Measurements from ENCODE around the gene INTS6. TPM values are rescaled to one million over a fixed set of nuclear protein-coding genes. Genes with fewer than 3 reads are reported as not detected.

Gene INTS6
- total and polyA plus RNA-seq, 4 experiments from 2014 or later: 15.4 to 65.6 (median 41.8) TPM

DNA sequence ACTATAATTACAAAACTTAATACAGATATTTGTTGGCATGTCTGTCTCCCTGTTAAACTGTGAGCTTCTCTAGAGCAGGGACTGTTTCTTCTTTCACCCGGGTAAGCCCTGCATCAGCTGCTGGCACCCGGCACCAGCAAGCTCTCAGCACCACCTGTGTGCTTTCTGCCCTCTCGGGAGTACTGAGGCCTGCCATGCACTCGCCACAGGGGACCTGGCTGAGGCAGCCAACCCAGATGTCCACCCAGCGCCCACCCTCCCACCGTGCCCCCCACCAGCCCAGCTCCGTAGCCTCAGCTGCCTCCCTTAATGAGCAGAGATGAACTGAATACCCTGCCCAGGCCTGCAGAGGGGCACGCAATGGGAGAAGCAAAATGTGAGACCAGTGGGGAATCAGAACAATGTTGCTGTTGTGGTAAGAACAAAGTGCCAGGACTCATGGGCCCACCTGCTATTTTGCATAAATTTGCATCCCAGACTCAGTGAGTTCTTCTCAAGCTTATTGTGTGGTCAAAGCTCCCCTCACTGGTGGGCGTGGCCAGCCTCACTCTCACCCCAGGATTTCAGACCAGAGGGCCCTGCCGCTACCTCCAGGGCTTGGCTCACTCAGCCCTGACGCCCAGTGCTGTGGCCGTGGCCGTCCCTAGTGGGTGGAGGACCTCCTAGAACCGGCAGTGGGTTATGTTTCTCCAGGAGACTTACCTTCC is 128.0 kb downstream of the INTS6 start:
- peaks cover 0 to 2% (median 0%) of the 10 kb centered on the region in 8 donors for H3K9me3 Mint-ChIP-seq
- DNase-seq: no peak
- Histone ChIP-seq H3K4me3 (ENCODE audit: low read length in 2 of 2) (no peak overlapping the region), H3K36me3 (ENCODE audit: insufficient read depth, low read length) (no peaks in the 10 kb centered on the region), H3K9me3 (ENCODE audit: control insufficient read depth in 1 of 2, low read length in 2 of 2) (no peaks in the 10 kb centered on the region), H3K27ac (ENCODE audit: low read depth, low read length) (no peak overlapping the region), H3K27me3 (ENCODE audit: insufficient read depth, low read length) (no peaks in the 10 kb centered on the region), H3K4me1 (ENCODE audit: insufficient read depth, low read length) (no peaks in the 10 kb centered on the region)
- no peaks in the 10 kb centered on the region for H3K27me3 Mint-ChIP-seq
- ChIA-PET POLR2A (ENCODE audit: partially characterized antibody) (no interaction called here), CTCF (ENCODE audit: partially characterized antibody) (no interaction called here)
- H3K36me3 Mint-ChIP-seq: no peaks in the 10 kb centered on the region
- H3K4me1 Mint-ChIP-seq: no peaks in the 10 kb centered on the region
- H3K4me3 Mint-ChIP-seq: no peak overlapping the region
- H3K27ac Mint-ChIP-seq: no peak overlapping the region
- intact Hi-C loops (cut with micrococcal nuclease): no loop called here

- no peak for DNase-seq
- POLR2A ChIA-PET (ENCODE audit: partially characterized antibody): no interaction called here
- Mint-ChIP-seq H3K27ac (no peak overlapping the region), H3K9me3 (peaks cover 0 to 1% (median 0%) of the 10 kb centered on the region in 8 donors), H3K27me3 (no peaks in the 10 kb centered on the region), H3K4me1 (no peaks in the 10 kb centered on the region), H3K36me3 (no peaks in the 10 kb centered on the region), H3K4me3 (no peak overlapping the region)
- H3K27me3 ChIP-seq (ENCODE audit: insufficient read depth, low read length): no peaks in the 10 kb centered on the region
- intact Hi-C loops (cut with micrococcal nuclease): no loop called here
- H3K36me3 ChIP-seq (ENCODE audit: insufficient read depth, low read length): no peaks in the 10 kb centered on the region
- H3K9me3 ChIP-seq (ENCODE audit: control insufficient read depth in 1 of 2, low read length in 2 of 2): no peaks in the 10 kb centered on the region
- H3K4me1 ChIP-seq (ENCODE audit: insufficient read depth, low read length): no peaks in the 10 kb centered on the region
- H3K27ac ChIP-seq (ENCODE audit: low read depth, low read length): no peak overlapping the region
- CTCF ChIA-PET (ENCODE audit: partially characterized antibody): no interaction called here
- no peak overlapping the region for H3K4me3 ChIP-seq (ENCODE audit: low read length in 2 of 2)
Measured at GRCh38 chr13:51323824-51324511, 128.9 kb downstream of the INTS6 start.

GRCh38 chr13:51322826-51323225 is 130.0 kb downstream of the INTS6 start:
- Mint-ChIP-seq H3K4me1 (no peaks in the 10 kb centered on the region), H3K36me3 (no peaks in the 10 kb centered on the region), H3K4me3 (no peak overlapping the region), H3K27ac (no peak overlapping the region), H3K9me3 (no peaks in the 10 kb centered on the region), H3K27me3 (no peaks in the 10 kb centered on the region)
- no peak overlapping the region for H3K27ac ChIP-seq (ENCODE audit: low read depth, low read length)
- H3K27me3 ChIP-seq (ENCODE audit: insufficient read depth, low read length): no peaks in the 10 kb centered on the region
- intact Hi-C loops (cut with micrococcal nuclease): no loop called here
- no peak overlapping the region for H3K4me3 ChIP-seq (ENCODE audit: low read length in 2 of 2)
- no peaks in the 10 kb centered on the region for H3K4me1 ChIP-seq (ENCODE audit: insufficient read depth, low read length)
- CTCF ChIA-PET (ENCODE audit: partially characterized antibody): interaction anchor here (2.4 kb wide), 1 partner anchor 36 kb away, joined by 12 read pairs; no protein-coding TSS in a partner anchor
- H3K36me3 ChIP-seq (ENCODE audit: insufficient read depth, low read length): no peaks in the 10 kb centered on the region
- DNase-seq: no peak
- POLR2A ChIA-PET (ENCODE audit: partially characterized antibody): no interaction called here
- no peaks in the 10 kb centered on the region for H3K9me3 ChIP-seq (ENCODE audit: control insufficient read depth in 1 of 2, low read length in 2 of 2)

DNA sequence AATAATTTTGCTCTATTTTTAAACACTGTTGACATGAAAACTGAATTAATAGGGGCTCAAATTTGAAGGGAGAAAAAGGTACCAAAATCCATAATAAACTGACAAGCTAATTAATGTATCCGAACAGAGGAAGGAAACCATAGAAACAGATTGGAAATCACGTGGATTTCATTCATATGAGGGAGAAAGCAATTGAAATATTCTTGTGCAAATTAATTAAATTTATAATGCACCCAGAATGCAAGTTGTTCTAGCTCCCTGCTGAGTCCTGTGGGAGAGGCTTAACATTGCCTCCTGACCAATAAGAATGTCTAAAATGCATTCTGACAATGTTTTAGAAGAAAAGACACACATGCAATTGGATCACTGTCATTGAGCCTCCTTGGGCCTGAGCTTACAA is 131.0 kb downstream of the INTS6 start:
- Mint-ChIP-seq H3K4me3 (no peak overlapping the region), H3K4me1 (no peaks in the 10 kb centered on the region), H3K27ac (no peak overlapping the region), H3K27me3 (no peaks in the 10 kb centered on the region), H3K36me3 (no peaks in the 10 kb centered on the region), H3K9me3 (no peaks in the 10 kb centered on the region)
- intact Hi-C loops (cut with micrococcal nuclease): no loop called here
- H3K4me3 ChIP-seq (ENCODE audit: low read length in 2 of 2): no peak overlapping the region
- no peaks in the 10 kb centered on the region for H3K9me3 ChIP-seq (ENCODE audit: control insufficient read depth in 1 of 2, low read length in 2 of 2)
- ChIA-PET POLR2A (ENCODE audit: partially characterized antibody) (no interaction called here), CTCF (ENCODE audit: partially characterized antibody) (interaction anchor here (2.4 kb wide), 1 partner anchor 35 kb away, joined by 12 read pairs; no protein-coding TSS in a partner anchor)
- no peak for DNase-seq
- H3K27ac ChIP-seq (ENCODE audit: low read depth, low read length): no peak overlapping the region
- H3K36me3 ChIP-seq (ENCODE audit: insufficient read depth, low read length): no peaks in the 10 kb centered on the region
- no peaks in the 10 kb centered on the region for H3K4me1 ChIP-seq (ENCODE audit: insufficient read depth, low read length)
- no peaks in the 10 kb centered on the region for H3K27me3 ChIP-seq (ENCODE audit: insufficient read depth, low read length)

GRCh38 chr13:51318876-51319275 is 134.0 kb downstream of the INTS6 start:
- H3K27me3 Mint-ChIP-seq: no peaks in the 10 kb centered on the region
- H3K4me3 Mint-ChIP-seq: no peak overlapping the region
- CTCF ChIA-PET (ENCODE audit: partially characterized antibody): no interaction called here
- no peaks in the 10 kb centered on the region for H3K9me3 Mint-ChIP-seq
- intact Hi-C loops (cut with micrococcal nuclease): no loop called here
- H3K4me1 ChIP-seq (ENCODE audit: insufficient read depth, low read length): no peaks in the 10 kb centered on the region
- no peaks in the 10 kb centered on the region for H3K27me3 ChIP-seq (ENCODE audit: insufficient read depth, low read length)
- no peaks in the 10 kb centered on the region for H3K9me3 ChIP-seq (ENCODE audit: control insufficient read depth in 1 of 2, low read length in 2 of 2)
- no peaks in the 10 kb centered on the region for H3K36me3 ChIP-seq (ENCODE audit: insufficient read depth, low read length)
- DNase-seq: no peak
- H3K27ac ChIP-seq (ENCODE audit: low read depth, low read length): no peak overlapping the region
- H3K4me1 Mint-ChIP-seq: no peaks in the 10 kb centered on the region
- no peak overlapping the region for H3K27ac Mint-ChIP-seq
- POLR2A ChIA-PET (ENCODE audit: partially characterized antibody): no interaction called here
- H3K36me3 Mint-ChIP-seq: no peaks in the 10 kb centered on the region
- H3K4me3 ChIP-seq (ENCODE audit: low read length in 2 of 2): no peak overlapping the region

GRCh38 chr13:51318015-51318414 is 134.8 kb downstream of the INTS6 start:
- Mint-ChIP-seq H3K9me3 (no peaks in the 10 kb centered on the region), H3K4me3 (no peak overlapping the region), H3K27me3 (peaks cover 0 to 1% of the 10 kb centered on the region in 2 donors), H3K27ac (no peak overlapping the region), H3K36me3 (no peaks in the 10 kb centered on the region), H3K4me1 (no peaks in the 10 kb centered on the region)
- ChIA-PET CTCF (ENCODE audit: partially characterized antibody) (no interaction called here), POLR2A (ENCODE audit: partially characterized antibody) (no interaction called here)
- Histone ChIP-seq H3K36me3 (ENCODE audit: insufficient read depth, low read length) (no peaks in the 10 kb centered on the region), H3K27ac (ENCODE audit: low read depth, low read length) (no peak overlapping the region), H3K27me3 (ENCODE audit: insufficient read depth, low read length) (no peaks in the 10 kb centered on the region), H3K4me3 (ENCODE audit: low read length in 2 of 2) (no peak overlapping the region), H3K9me3 (ENCODE audit: control insufficient read depth in 1 of 2, low read length in 2 of 2) (no peaks in the 10 kb centered on the region), H3K4me1 (ENCODE audit: insufficient read depth, low read length) (no peaks in the 10 kb centered on the region)
- DNase-seq: no peak
- intact Hi-C loops (cut with micrococcal nuclease): no loop called here

GRCh38 chr13:51317262-51317661 is 135.6 kb downstream of the INTS6 start:
- H3K4me1 Mint-ChIP-seq: no peaks in the 10 kb centered on the region
- H3K27ac ChIP-seq (ENCODE audit: low read depth, low read length): no peak overlapping the region
- no peaks in the 10 kb centered on the region for H3K4me1 ChIP-seq (ENCODE audit: insufficient read depth, low read length)
- no peak overlapping the region for H3K4me3 ChIP-seq (ENCODE audit: low read length in 2 of 2)
- H3K27me3 ChIP-seq (ENCODE audit: insufficient read depth, low read length): no peaks in the 10 kb centered on the region
- no peaks in the 10 kb centered on the region for H3K9me3 ChIP-seq (ENCODE audit: control insufficient read depth in 1 of 2, low read length in 2 of 2)
- H3K36me3 ChIP-seq (ENCODE audit: insufficient read depth, low read length): no peaks in the 10 kb centered on the region
- peaks cover under 1 to 2% of the 10 kb centered on the region in 2 donors for H3K27me3 Mint-ChIP-seq
- ChIA-PET CTCF (ENCODE audit: partially characterized antibody) (no interaction called here), POLR2A (ENCODE audit: partially characterized antibody) (no interaction called here)
- no peak overlapping the region for H3K27ac Mint-ChIP-seq
- no peak for DNase-seq
- no peaks in the 10 kb centered on the region for H3K9me3 Mint-ChIP-seq
- intact Hi-C loops (cut with micrococcal nuclease): no loop called here
- H3K4me3 Mint-ChIP-seq: no peak overlapping the region
- H3K36me3 Mint-ChIP-seq: no peaks in the 10 kb centered on the region

Data from CD4-positive, alpha-beta memory T cell (primary cell).